HepG2 (cell line): ENCODE data around the gene OR7G3.

Experiments used
- SIN3A ChIP-seq: IDR thresholded peaks from 2 replicates; pipeline ENCODE4 v1.6.1; 2011; ENCODE audit warnings: low read depth, mild to moderate bottlenecking, control low read depth, low read length, borderline replicate concordance
- TF ChIP-seq, protein P1 (sequence below): sonication (generic); formaldehyde crosslinking; conservative IDR thresholded peaks from 2 replicates; pipeline ENCODE4 v1.4.0; 2020; ENCODE audit warnings: missing genetic modification reagents

DNA sequence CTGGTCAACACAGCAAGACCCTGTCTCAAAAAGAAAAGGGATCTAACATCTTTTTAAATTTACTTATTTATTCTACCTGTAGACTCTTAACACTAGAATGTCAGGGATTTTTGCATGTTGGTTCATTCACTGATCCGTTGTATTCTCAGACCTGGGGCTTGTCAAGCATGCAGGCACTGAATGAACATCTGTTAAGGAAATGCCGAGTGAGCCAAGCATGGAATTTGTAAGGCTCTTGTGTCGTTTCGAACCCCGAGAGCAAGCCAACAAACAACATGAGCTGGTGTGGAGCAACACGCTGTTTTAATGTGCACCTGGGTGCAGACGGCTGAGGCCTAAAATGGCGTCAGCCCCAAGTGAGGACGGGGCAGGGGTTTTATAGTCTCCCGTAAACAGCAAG is 49.8 kb downstream of the OR7G3 start:
- TF ChIP-seq SIN3A: no peak
- TF ChIP-seq, protein P1, sequence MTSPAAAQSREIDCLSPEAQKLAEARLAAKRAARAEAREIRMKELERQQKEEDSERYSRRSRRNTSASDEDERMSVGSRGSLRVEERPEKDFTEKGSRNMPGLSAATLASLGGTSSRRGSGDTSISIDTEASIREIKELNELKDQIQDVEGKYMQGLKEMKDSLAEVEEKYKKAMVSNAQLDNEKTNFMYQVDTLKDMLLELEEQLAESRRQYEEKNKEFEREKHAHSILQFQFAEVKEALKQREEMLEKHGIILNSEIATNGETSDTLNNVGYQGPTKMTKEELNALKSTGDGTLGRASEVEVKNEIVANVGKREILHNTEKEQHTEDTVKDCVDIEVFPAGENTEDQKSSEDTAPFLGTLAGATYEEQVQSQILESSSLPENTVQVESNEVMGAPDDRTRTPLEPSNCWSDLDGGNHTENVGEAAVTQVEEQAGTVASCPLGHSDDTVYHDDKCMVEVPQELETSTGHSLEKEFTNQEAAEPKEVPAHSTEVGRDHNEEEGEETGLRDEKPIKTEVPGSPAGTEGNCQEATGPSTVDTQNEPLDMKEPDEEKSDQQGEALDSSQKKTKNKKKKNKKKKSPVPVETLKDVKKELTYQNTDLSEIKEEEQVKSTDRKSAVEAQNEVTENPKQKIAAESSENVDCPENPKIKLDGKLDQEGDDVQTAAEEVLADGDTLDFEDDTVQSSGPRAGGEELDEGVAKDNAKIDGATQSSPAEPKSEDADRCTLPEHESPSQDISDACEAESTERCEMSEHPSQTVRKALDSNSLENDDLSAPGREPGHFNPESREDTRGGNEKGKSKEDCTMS (CRISPR knock-in tag): no peak
